ENCODE data around the gene PRSS53.

PRSS53 gene

DNA sequence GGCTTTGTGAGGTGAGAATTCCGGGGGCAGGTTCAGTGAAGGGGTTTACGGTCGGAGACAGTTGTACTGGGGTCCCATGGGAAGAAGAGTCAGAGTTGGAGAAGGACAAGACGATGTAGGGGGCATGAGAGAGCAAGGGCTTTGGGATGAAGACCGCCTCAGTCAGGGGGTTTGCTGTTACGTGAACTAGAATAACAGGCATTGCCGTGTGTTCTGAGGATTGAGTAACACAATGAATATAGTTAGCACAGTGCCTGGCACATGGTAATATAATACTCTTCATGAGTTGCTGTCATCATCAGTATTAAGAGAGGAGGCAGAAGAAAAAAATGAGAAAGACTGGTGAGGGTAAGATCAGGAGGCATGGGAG, 13.9 kb downstream of the PRSS53 start:
- Histone ChIP-seq H3K79me2 (ENCODE audit: insufficient read depth, low read length) (peaks cover 91% of the 10 kb centered on the region), H4K20me1 (ENCODE audit: insufficient read depth, low read length) (peaks cover 44% of the 10 kb centered on the region), H3K27me3 (ENCODE audit: insufficient read depth, low read length, poor library complexity) (no peaks in the 10 kb centered on the region), H3K4me1 (ENCODE audit: insufficient read depth, low read length) (peaks cover 25% of the 10 kb centered on the region), H3K9me3 (ENCODE audit: insufficient read depth, low read length, severe bottlenecking) (no peaks in the 10 kb centered on the region), H3K4me3 (ENCODE audit: low read depth in 1 of 2, low read length in 2 of 2) (peak overlapping the region; percentile 37 to 90), H3K9ac (ENCODE audit: low read depth, low read length) (peak overlapping the region; percentile 70), H3K4me2 (ENCODE audit: insufficient read depth, low read length) (peak overlapping the region; percentile 81), H2AFZ (ENCODE audit: low read depth, low read length) (peak overlapping the region; percentile 73), H3K27ac (ENCODE audit: low read length) (peak overlapping the region; percentile 87), H3K36me3 (ENCODE audit: insufficient read depth, low read length) (peaks cover 44% of the 10 kb centered on the region)
- ATAC-seq (ENCODE audit: insufficient read depth, low read depth): no peak
- DNase-seq: no peak
- no peak for TF ChIP-seq EZH2 (IDR thresholded peaks at IDR 0.05; ENCODE audit: borderline replicate concordance, low read depth, low read length, severe bottlenecking)
- TF ChIP-seq, protein P1, sequence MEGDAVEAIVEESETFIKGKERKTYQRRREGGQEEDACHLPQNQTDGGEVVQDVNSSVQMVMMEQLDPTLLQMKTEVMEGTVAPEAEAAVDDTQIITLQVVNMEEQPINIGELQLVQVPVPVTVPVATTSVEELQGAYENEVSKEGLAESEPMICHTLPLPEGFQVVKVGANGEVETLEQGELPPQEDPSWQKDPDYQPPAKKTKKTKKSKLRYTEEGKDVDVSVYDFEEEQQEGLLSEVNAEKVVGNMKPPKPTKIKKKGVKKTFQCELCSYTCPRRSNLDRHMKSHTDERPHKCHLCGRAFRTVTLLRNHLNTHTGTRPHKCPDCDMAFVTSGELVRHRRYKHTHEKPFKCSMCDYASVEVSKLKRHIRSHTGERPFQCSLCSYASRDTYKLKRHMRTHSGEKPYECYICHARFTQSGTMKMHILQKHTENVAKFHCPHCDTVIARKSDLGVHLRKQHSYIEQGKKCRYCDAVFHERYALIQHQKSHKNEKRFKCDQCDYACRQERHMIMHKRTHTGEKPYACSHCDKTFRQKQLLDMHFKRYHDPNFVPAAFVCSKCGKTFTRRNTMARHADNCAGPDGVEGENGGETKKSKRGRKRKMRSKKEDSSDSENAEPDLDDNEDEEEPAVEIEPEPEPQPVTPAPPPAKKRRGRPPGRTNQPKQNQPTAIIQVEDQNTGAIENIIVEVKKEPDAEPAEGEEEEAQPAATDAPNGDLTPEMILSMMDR (IDR thresholded peaks at IDR 0.05; ENCODE audit: borderline replicate concordance, extremely low read depth, low read length, poor library complexity, severe bottlenecking): peak; percentile 25

DNA sequence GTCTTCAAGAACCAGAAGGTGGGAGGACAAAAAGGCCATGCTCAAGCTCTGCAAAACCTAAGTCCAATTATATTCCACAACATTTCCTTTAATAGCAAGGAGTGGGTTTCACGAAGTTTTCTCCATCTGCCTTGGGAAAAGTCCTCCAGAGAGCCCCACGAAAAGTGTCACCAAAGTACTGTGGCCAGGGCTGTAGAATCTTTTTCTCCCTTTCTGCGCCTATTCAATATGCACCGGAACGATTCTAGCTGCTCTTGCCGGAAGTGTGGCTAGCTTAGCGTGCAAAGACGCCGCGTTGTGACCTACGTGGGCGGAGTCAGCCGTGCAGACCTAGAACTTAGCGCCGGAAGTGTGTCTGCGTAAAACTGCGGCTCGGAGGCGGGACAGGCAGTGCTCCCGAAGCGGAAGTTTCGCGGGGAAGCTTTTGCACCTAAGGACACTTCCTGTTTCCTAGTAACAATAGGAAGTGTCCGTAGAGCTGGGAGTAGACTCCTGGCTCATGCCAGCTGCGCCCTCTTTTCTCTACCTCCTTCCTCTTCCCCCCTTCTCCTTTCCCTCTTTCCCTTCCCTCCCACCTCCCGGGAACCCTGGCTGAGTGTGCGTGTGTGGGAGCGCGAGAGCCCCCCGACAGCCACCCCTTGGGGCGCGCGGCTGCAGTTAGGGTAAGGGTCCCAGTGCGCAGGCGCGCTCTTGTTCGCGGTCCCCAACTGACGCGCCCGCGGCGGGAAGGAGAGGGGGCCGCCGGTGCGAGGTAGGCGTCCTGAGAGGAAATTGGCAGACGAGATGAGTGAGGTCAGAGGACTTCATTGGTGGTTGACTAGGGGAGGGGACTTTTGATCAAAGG, 14.6 kb downstream of the PRSS53 start, which contains the start of the genes ZNF646 and ZNF668:
Gene ZNF646, plus strand, starts transcription at position 453 of the 844 bp plus-strand sequence. CDS start 1,903 bp downstream, outside the sequence.
Gene ZNF668, minus strand, starts transcription at position 271 of the 844 bp plus-strand sequence. CDS start 9,781 bp downstream, outside the sequence.
- peak within 1 kb of the TSS; percentile 87 for H3K27ac ChIP-seq (ENCODE audit: low read length)
- H3K4me2 ChIP-seq (ENCODE audit: insufficient read depth, low read length): peak within 1 kb of the TSS; percentile 81

DNA sequence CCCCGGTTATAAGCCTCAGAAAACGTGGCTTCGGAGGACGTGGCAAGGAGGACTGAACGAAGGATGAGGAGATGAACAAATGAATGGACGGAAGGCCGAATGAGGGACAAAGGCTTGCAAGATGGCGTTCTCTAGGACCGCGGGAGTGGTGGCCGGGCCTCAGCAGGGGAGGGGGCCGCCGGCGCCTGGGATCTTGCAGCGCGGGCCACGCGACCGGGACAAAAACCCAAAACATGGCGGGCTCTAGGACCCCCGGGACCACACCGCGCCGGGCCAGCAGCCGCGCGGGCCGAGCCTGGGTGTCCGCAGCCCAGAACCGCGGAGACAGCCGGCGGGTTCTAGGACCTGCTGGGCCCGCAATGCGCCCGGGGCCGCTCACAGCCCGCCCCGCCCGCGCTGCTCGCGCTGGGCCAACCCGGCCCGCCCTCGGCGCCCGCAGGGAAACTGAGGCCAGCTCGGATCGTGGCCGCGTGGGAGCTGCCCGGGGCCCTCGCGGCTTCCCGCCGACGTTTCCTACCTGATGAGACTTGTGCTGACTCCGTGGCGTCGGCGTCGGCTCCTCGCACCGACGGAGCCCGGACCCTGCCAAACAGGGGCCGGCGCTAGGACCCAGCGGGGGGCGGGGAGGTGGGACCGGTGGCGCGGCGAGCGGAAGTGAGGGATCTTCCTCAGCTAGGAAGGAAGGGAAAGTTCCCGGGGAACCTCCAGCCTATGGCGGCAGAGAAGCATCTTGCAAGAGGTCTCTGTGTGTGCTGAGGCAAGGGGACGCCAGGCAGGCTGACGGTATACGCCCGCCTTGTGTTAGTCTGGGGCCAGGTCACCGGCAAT, 15.4 kb downstream of the PRSS53 start:
- H3K4me1 ChIP-seq (ENCODE audit: insufficient read depth, low read length): peaks cover 25% of the 10 kb centered on the region
- H3K36me3 ChIP-seq (ENCODE audit: insufficient read depth, low read length): peaks cover 29% of the 10 kb centered on the region
- H3K9me3 ChIP-seq (ENCODE audit: insufficient read depth, low read length, severe bottlenecking): no peaks in the 10 kb centered on the region
- peak overlapping the region; percentile 70 for H3K9ac ChIP-seq (ENCODE audit: low read depth, low read length)
- peak overlapping the region; percentile 59 to 90 for H3K4me3 ChIP-seq (ENCODE audit: low read depth in 1 of 2, low read length in 2 of 2)
- TF ChIP-seq, protein P1 (IDR thresholded peaks at IDR 0.05; ENCODE audit: borderline replicate concordance, extremely low read depth, low read length, poor library complexity, severe bottlenecking): no peak
- TF ChIP-seq EZH2 (IDR thresholded peaks at IDR 0.05; ENCODE audit: borderline replicate concordance, low read depth, low read length, severe bottlenecking): no peak
- peak overlapping the region; percentile 81 for H3K4me2 ChIP-seq (ENCODE audit: insufficient read depth, low read length)
- H4K20me1 ChIP-seq (ENCODE audit: insufficient read depth, low read length): peaks cover 30% of the 10 kb centered on the region
- ATAC-seq (ENCODE audit: insufficient read depth, low read depth) (peak; percentile 65), DNase-seq (peak; percentile 91)
- peak overlapping the region; percentile 85 for H2AFZ ChIP-seq (ENCODE audit: low read depth, low read length)
- peak overlapping the region; percentile 87 for H3K27ac ChIP-seq (ENCODE audit: low read length)
- peaks cover 88% of the 10 kb centered on the region for H3K79me2 ChIP-seq (ENCODE audit: insufficient read depth, low read length)
- no peaks in the 10 kb centered on the region for H3K27me3 ChIP-seq (ENCODE audit: insufficient read depth, low read length, poor library complexity)

More for the DNA sequence above, 14.6 kb downstream of the PRSS53 start, which contains the start of the genes ZNF646 and ZNF668:
- H3K4me1 ChIP-seq (ENCODE audit: insufficient read depth, low read length): peaks cover 25% of the 10 kb centered on the region
- peaks cover 38% of the 10 kb centered on the region for H3K36me3 ChIP-seq (ENCODE audit: insufficient read depth, low read length)
- H4K20me1 ChIP-seq (ENCODE audit: insufficient read depth, low read length): peaks cover 38% of the 10 kb centered on the region
- ATAC-seq (ENCODE audit: insufficient read depth, low read depth) (peak; percentile 79), DNase-seq (peak; percentile 99)
- H3K79me2 ChIP-seq (ENCODE audit: insufficient read depth, low read length): peaks cover 88% of the 10 kb centered on the region
- TF ChIP-seq, protein P1 (IDR thresholded peaks at IDR 0.05; ENCODE audit: borderline replicate concordance, extremely low read depth, low read length, poor library complexity, severe bottlenecking): peak; percentile 18
- no peak for TF ChIP-seq EZH2 (IDR thresholded peaks at IDR 0.05; ENCODE audit: borderline replicate concordance, low read depth, low read length, severe bottlenecking)
- H3K27me3 ChIP-seq (ENCODE audit: insufficient read depth, low read length, poor library complexity): no peaks in the 10 kb centered on the region
- peak within 1 kb of the TSS; percentile 59 to 90 for H3K4me3 ChIP-seq (ENCODE audit: low read depth in 1 of 2, low read length in 2 of 2)
- H3K9ac ChIP-seq (ENCODE audit: low read depth, low read length): peak within 1 kb of the TSS; percentile 70
- H3K9me3 ChIP-seq (ENCODE audit: insufficient read depth, low read length, severe bottlenecking): no peaks in the 10 kb centered on the region
- H2AFZ ChIP-seq (ENCODE audit: low read depth, low read length): peak within 1 kb of the TSS; percentile 85
